IMR-90 (cell line): ENCODE results near the gene GOLGA3.

Experiments used
- BHLHE40 ChIP-seq: fragments of 150-350 bp; IDR thresholded peaks from 2 replicates; pipeline ENCODE4 v1.6.1; 2016; ENCODE audit warnings: mild to moderate bottlenecking, low read depth, low read length
- CEBPB ChIP-seq: IDR thresholded peaks from 2 replicates; pipeline ENCODE4 v1.6.1; 2012; ENCODE audit warnings: low read depth, low read length, improper control_type of control experiment
- CHD1 ChIP-seq: IDR thresholded peaks from 2 replicates; pipeline ENCODE4 v1.6.1; 2012; ENCODE audit warnings: low read depth, low read length, improper control_type of control experiment
- CTCF ChIP-seq: conservative IDR thresholded peaks from 2 replicates; pipeline ENCODE4 v1.5.1; 2012; ENCODE audit warnings: mild to moderate bottlenecking, low read depth, low read length, improper control_type of control experiment
- ELK1 ChIP-seq: fragments of 150-350 bp; IDR thresholded peaks from 2 replicates; pipeline ENCODE4 v1.6.1; 2016; ENCODE audit warnings: low read depth, mild to moderate bottlenecking, low read length, moderate library complexity, borderline replicate concordance
- FOS ChIP-seq: fragments of 150-350 bp; IDR thresholded peaks from 2 replicates; pipeline ENCODE4 v1.6.1; 2016; ENCODE audit warnings: low read depth, low read length
- MAFK ChIP-seq: IDR thresholded peaks from 2 replicates; pipeline ENCODE4 v1.6.1; 2012; ENCODE audit warnings: low read depth, low read length, improper control_type of control experiment
- MXI1 ChIP-seq: IDR thresholded peaks from 2 replicates; pipeline ENCODE4 v1.6.1; 2012; ENCODE audit warnings: low read depth, mild to moderate bottlenecking, low read length, moderate library complexity, borderline replicate concordance
- NFE2L2 ChIP-seq: fragments of 150-350 bp; IDR thresholded peaks from 2 replicates; pipeline ENCODE4 v1.6.1; 2016; ENCODE audit warnings: low read depth, mild to moderate bottlenecking, low read length
- POLR2A ChIP-seq: IDR thresholded peaks from 2 replicates; pipeline ENCODE4 v1.6.1; 2012; ENCODE audit warnings: mild to moderate bottlenecking, low read depth, low read length
- RFX5 ChIP-seq: IDR thresholded peaks from 2 replicates; pipeline ENCODE4 v1.8.0; 2012; ENCODE audit warnings: low read depth, mild to moderate bottlenecking, low read length, moderate library complexity
- SMC3 ChIP-seq: fragments of 150-350 bp; IDR thresholded peaks from 2 replicates; pipeline ENCODE4 v1.6.1; 2016; ENCODE audit warnings: low read depth, mild to moderate bottlenecking, antibody characterized with exemption, low read length, moderate library complexity
- USF2 ChIP-seq: fragments of 150-350 bp; IDR thresholded peaks from 2 replicates; pipeline ENCODE4 v1.6.1; 2017; ENCODE audit warnings: mild to moderate bottlenecking, antibody characterized with exemption, low read length, low read depth

GRCh38 chr12:132723764-132724140, 104.9 kb downstream of the GOLGA3 start:
- TF ChIP-seq CTCF (no peak), USF2 (no peak), CEBPB (no peak), POLR2A (no peak), BHLHE40 (no peak), RFX5 (no peak), FOS (no peak), MXI1 (no peak), CHD1 (no peak), MAFK (no peak), ELK1 (no peak), NFE2L2 (no peak), SMC3 (no peak)
